SK-N-MC (cell line): ENCODE measurements around the gene LRG1.
"Not testable (repeated sequence)": the region's sequence is repeated elsewhere in the genome, so short reads cannot be mapped to it uniquely, and the experiment has no call there.

Source experiments
- DNase-seq: peaks from one replicate; pipeline ENCODE4 v3.0.0-alpha.2; 2011; ENCODE audit warnings: low read depth, low spot score
- H3K27ac ChIP-seq: fragments of 200-600 bp; sonication (generic); 2 replicates; pipeline ENCODE4 v1.5.1; 2016; ENCODE audit warnings: mixed run types
- H3K36me3 ChIP-seq: fragments of 200-600 bp; sonication (generic); 2 replicates; pipeline ENCODE4 v1.6.1; 2017; ENCODE audit warnings: antibody characterized with exemption, low read length, mixed read lengths; ENCODE audit not compliant: insufficient read depth
- H3K4me3 ChIP-seq: fragments of 200-600 bp; sonication (generic); 2 replicates; pipeline ENCODE4 v1.5.1; 2016
- H3K9ac ChIP-seq: fragments of 200-600 bp; sonication (generic); 2 replicates; pipeline ENCODE4 v1.8.0; 2017; ENCODE audit warnings: mixed run types, mixed read lengths; ENCODE audit not compliant: insufficient read length
- H3K9me3 ChIP-seq: fragments of 200-600 bp; sonication (generic); 2 replicates; pipeline ENCODE4 v1.6.1; 2017; ENCODE audit warnings: low read depth, mild to moderate bottlenecking, antibody characterized with exemption, low read length, moderate library complexity, mixed read lengths
- EZH2 ChIP-seq: fragments of 200-600 bp; sonication (generic); IDR thresholded peaks from one replicate; pipeline ENCODE4 v1.6.1; 2017; ENCODE audit warnings: antibody characterized with exemption
- FOXP2 ChIP-seq: optimal IDR thresholded peaks from 2 replicates; pipeline ENCODE3; 2011; ENCODE audit warnings: mild to moderate bottlenecking, moderate library complexity; ENCODE audit not compliant: insufficient read depth; ENCODE audit errors: extremely low read length, control extremely low read depth
- POLR2AphosphoS5 ChIP-seq: IDR thresholded peaks from 2 replicates; pipeline ENCODE4 v1.6.1; 2012; ENCODE audit warnings: mild to moderate bottlenecking, low read depth, low read length, borderline replicate concordance

Gene LRG1

DNA sequence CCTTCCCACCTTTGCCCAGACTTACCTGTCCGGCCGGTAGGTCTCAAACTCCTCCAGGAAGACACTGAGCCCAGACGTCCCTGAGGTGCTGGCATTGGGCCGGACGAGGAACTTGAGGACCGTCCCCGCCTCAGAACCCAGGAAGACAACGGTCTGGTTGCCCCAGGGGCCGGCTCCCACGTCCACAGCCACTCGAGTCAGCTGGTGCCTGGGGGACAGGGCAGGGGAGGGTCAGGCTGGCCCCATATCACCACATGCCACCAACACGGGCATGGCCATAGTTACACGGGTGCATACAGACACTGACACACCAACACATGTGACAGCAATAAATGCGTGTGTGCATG lies 8.4 kb upstream of the LRG1 start:
- no peak overlapping the region for H3K9ac ChIP-seq
- DNase-seq: no peak
- no peaks in the 10 kb centered on the region for H3K36me3 ChIP-seq
- H3K4me3 ChIP-seq: no peak overlapping the region
- H3K27ac ChIP-seq: no peak overlapping the region
- no peaks in the 10 kb centered on the region for H3K9me3 ChIP-seq
- no peak for TF ChIP-seq POLR2AphosphoS5
- no peak for TF ChIP-seq EZH2
- no peak for TF ChIP-seq FOXP2

DNA sequence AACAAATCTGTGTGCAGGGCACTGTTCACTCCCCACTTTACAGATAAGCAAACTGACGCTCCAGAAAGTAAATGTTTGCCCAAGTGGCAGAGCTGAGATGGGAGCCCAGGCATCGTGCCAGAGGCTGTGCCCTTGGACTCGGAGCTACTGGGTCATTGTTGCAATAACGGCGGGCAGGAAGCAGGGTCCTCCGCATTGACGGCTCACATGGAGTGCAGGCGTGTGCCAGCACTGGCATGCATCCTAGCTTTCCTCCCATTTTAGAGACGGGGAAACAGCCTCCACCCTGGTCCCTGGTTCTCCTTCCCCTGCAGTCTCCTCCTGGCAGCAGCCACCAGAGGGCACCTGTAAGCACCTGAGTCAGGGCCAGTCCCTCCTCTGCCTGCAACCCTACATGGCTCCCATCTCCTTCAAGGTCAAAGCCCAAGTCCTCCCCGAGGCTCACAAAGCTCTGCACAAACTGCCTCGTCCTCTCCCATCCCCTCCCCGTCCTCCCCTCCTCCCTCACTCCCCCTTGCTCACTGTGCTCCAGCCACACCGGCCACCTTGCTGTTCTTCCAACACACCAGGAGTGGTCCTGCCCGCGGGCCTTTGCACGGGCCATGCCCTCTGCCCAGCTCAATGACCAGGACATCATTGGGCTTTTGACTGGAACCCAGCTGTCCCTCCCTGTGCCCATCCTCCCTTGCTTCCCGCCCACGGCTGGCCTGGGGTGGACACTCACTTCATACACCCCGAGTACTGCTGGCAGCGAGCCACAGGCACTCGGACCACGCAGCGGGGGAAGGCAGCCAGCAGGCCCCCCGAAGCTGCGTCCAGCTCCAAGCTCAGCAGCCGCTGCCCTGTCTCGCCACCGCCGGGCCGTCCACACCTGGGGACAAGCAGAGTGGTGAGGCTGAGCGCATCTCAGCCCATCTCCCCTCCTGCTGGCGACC lies 7.7 kb upstream of the LRG1 start:
- Histone ChIP-seq H3K27ac (no peak overlapping the region), H3K9me3 (no peaks in the 10 kb centered on the region), H3K36me3 (no peaks in the 10 kb centered on the region), H3K4me3 (no peak overlapping the region), H3K9ac (no peak overlapping the region)
- DNase-seq: no peak
- no peak for TF ChIP-seq EZH2
- no peak for TF ChIP-seq FOXP2
- no peak for TF ChIP-seq POLR2AphosphoS5

DNA sequence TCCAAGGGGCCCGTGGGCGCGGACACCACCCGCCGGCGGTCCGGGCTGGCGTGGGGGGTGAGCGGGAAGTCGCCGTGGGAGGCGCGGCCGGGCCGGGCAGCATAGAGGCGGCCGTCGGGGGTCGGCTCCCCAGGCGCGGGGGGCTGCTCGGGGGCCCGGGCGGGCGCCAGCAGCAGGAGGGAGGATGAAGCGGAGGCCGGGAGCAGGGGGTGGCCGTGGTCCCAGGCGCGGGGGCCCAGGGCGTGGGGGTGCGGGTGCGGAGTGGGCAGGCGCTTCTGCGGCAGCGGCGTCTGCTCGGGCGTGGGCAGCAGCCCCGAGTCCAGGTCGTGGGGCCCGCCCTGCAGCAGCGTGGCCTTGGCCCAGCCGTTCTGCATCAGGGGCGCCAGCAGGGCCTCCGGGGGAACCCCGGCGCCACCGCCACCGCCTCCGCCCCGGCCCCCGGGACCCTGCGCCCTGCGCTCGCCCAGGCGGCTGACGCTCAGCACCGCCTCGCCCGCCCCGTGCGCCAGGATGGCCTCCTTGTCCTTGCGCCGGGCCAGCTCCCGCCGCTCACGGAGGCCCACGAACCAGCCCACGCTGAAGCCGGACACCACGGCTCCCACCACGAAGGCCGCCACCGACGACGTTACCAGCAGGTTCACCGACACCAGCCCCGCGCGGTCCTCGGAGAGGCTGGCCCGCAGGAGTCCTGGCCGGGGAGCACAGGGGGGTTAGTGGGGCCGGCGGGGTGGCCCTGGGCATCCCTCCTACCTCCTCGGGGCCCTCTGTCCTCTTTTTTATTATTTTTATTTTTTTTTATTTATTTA lies 4.2 kb upstream of the LRG1 start:
- DNase-seq: no peak
- no peaks in the 10 kb centered on the region for H3K9me3 ChIP-seq
- no peak overlapping the region for H3K4me3 ChIP-seq
- no peak overlapping the region for H3K9ac ChIP-seq
- no peak overlapping the region for H3K27ac ChIP-seq
- no peaks in the 10 kb centered on the region for H3K36me3 ChIP-seq
- TF ChIP-seq POLR2AphosphoS5 (no peak), FOXP2 (no peak), EZH2 (no peak)

DNA sequence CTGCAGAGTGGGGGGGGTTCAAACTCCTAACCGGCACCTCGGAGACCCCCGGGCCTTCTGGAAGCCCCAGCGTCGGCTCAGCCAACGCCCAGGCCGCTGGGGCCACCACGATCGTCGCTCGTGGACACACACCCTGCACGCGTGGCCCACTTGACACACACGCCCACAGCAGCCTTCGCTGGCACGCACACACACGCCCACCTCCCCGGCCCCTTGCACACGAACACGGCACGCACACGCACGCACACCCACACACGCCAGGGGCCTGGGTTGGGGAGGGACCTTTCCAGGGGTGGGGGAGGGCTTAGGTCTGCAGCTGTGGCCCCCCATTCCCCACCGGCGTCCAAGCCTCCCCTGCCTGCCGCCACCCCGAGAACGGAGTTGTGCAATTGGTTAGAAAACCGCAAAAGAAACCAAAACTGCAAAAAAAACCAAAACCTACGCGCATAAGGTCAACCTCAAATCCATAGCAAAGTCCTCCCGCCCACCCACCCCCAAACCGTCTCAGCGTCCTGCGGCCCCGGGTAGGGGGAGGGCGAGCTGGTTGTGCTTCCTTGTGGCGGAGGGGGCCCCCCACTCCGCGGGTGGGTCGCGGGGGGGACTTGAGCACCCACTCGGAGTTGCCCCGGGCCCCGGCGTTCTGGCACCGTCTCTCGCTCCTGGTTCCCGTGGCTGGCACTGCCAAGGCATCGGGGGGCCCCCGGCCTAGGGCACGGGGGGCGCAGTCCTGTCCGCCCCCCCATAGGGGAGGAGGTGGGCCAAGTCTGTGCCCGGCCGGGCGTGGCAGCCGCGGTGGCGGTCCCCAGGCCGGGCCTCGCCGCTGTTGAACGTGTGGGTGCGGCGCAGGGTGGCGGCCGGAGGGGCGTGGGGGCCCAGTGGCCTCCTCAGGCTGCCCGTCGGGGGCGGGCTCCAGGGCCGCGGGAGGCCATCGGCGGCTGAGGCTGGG lies 3.3 kb upstream of the LRG1 start:
- no peak overlapping the region for H3K27ac ChIP-seq
- no peak overlapping the region for H3K4me3 ChIP-seq
- no peaks in the 10 kb centered on the region for H3K36me3 ChIP-seq
- no peaks in the 10 kb centered on the region for H3K9me3 ChIP-seq
- TF ChIP-seq EZH2 (no peak), FOXP2 (no peak), POLR2AphosphoS5 (no peak)
- DNase-seq: no peak
- no peak overlapping the region for H3K9ac ChIP-seq

DNA sequence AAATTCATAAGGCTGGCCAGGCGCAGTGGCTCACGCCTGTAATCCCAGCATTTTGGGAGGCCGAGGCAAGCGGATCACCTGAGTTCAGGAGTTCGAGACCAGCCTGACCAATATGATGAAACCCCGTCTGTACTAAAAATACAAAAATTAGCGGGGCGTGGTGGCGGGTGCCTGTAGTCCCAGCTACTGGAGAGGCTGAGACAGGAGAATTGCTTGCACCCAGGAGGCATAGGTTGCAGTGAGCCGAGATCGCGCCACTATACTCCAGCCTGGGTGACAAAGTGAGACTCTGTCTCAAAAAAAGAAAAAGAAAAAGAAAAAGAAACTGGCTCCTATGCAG lies 1.9 kb upstream of the LRG1 start:
- not testable (repeated sequence) for H3K9ac ChIP-seq, H3K9me3 ChIP-seq, H3K36me3 ChIP-seq, H3K4me3 ChIP-seq, H3K27ac ChIP-seq, DNase-seq

DNA sequence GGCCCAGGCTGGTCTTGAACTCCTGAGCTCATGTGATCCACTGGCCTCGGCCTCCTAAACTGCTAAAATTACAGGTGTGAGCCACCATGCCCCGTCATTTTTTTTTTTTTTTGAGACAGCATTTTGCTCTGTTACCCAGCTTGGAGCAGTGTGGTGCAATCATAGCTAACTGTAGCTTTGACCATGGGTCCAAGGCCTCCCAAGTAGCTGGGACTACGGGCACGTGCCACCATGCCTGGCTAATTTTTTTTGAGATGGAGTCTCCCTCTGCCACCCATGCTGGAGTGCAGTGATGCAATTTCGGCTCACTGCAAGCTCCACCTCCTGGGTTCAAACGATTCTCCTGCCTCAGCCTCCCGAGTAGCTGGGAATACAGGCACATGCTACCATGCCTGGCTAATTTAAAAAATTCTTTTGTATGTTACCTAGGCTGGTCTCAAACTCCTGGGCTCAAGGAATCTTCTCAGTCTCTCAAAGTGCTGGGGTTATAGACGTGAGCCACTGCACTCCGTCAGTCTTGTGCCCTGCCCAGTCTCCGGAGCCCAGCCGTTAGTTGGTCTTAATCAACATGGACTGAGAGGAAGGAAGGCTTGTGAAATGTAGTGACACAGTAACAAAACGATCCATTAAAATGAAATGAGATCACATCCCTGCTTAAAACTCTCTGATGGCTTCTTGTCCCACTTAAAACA lies 1.4 kb upstream of the LRG1 start:
- Histone ChIP-seq H3K9me3 (no peaks in the 10 kb centered on the region), H3K36me3 (no peaks in the 10 kb centered on the region), H3K4me3 (no peak overlapping the region), H3K27ac (no peak overlapping the region), H3K9ac (no peak overlapping the region)
- no peak for DNase-seq
- TF ChIP-seq FOXP2 (no peak), EZH2 (no peak), POLR2AphosphoS5 (no peak)

DNA sequence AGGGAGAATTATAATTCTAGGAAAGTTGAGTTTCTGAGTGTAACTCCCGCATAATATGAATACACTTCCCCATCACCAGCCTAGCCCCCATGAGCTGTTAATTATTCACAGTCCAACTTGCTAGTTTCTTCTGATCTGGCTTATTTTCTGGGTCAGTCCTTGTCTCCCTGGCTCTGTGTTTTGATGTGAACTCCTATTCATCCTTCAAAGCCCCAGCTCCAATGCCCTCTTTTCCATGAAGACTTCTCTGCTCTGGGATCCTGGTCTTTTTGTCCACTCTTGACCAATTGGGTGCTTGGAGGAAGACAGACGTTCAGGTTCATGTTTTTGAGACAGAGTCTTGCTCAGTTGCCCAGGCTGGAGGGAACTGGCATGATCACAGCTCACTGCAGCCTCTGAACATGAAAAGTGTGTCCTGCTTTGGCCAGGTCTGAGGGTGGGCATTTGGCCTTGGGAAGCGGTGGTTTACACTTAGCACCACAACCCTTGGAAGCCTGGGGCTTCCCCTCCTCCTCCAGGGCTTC lies 605 bp downstream of the LRG1 start:
- no peak overlapping the region for H3K4me3 ChIP-seq

More for the DNA sequence above, 605 bp downstream of the LRG1 start:
- Histone ChIP-seq H3K27ac (no peak overlapping the region), H3K9ac (no peak overlapping the region), H3K36me3 (no peaks in the 10 kb centered on the region), H3K9me3 (no peaks in the 10 kb centered on the region)
- no peak for DNase-seq
- TF ChIP-seq FOXP2 (no peak), EZH2 (no peak), POLR2AphosphoS5 (no peak)
